HG02678 (cell line): ENCODE data around the gene CFAP221.
A peak's percentile ranks its signal among the peaks of the same experiment; 100 is the strongest.

ENCODE experiments used
- ATAC-seq: cut with Tn5 transposase; IDR thresholded peaks from one replicate; pipeline ENCODE4 v1.9.1; 2021; ENCODE audit warnings: mild to moderate bottlenecking, moderate library complexity; ENCODE audit not compliant: unreplicated experiment

CFAP221 gene

GRCh38 chr2:119694845-119695521 lies 150.7 kb downstream of the CFAP221 start:
- no peak for ATAC-seq

DNA sequence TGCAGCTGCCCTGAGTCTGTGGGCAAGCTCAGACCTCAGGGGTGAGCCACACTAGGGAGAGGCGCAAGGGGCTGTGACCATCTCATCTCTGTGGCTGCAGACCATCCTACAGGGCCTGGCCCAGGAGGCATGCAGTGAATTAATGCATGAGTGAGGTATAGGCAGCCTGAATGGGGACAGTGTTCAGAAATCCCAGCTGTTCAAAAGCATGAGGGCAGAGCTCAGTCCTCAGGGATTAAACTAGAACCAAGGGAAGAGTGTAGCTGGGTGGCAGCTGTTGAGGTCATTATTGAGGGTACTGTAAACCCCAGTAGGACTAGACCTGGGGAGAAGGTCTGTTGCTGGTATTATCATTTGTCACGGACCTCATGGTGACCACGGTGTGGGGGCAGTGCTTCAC lies 151.8 kb downstream of the CFAP221 start:
- no peak for ATAC-seq

DNA sequence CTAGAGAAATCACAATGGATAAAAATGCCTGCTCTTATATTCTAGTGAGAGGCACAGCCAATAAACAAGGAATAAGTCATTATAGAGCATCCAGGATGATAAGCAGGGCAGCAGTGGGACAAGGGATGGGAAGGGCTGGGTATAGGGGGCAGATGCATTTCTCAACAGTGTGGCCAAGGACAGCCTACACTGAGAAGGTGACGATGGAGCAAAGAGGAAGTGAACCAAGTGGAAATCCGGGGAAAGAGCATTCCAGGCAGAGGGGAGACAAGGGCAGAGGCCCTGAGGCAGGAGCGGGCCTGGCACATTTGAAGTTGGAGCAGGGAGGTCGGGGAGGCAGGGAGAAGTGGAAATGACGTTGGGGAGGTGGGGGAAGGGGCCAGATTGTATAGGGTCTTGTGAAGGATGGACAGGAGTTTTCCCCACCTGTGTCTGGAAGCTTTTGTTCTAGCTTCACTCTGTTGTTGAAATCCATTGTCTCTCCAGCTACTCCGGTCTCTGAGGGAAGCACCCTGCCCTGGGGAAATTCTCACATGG lies 152.3 kb downstream of the CFAP221 start:
- no peak for ATAC-seq

DNA sequence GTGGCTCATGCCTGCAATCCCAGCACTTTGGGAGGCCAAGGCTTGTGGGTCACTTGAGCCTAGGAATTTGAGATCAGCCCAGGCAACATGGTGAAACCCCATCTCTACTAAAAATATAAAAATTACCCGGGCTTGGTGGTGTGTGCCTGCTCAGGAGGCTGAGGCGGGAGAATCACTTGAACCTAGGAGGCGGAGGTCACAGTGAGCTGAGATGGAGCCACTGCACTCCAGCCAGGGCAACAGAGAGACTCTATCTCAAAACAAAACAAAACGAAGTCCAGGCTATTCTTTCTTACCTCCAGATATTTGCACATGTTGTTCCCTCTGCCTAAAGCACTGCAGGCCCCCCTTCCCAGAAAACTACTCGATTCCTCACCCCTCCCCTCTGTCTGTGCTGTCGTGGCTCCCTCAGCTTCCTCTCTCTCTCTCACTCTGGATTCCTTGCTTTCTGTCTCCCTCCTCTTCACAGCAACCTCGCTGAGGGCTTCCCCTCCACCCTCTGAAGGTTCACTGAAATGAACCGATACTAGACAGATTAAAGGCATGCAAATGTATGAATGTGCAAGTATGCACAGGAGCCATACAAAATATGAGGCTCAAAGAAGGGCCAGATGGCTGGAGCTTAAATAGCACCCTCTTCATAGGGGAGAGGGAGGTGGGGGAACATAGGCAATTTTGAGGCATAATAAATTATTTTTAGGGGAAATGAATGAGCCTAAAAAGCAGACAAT lies 153.2 kb downstream of the CFAP221 start:
- peak; percentile 95 for ATAC-seq

DNA sequence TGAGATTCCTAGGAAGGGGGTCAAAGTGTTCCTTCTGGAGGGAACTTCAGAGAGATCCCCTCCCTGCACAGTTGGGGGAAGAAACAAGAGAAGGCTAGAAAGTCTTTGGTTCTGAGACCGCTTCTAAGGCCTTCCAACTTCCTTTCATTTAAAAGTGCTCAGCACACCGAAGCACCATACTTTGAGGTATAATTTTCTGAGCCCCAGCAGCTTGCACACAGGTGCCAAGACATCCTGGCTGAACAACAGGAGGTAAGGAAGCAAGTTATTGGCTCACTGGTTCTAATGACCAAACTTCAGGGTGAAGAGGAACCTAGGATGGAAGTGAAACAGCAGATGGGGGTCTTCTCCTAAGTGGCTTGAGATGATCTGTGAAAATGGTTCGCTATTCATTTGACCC lies 154.0 kb downstream of the CFAP221 start:
- ATAC-seq: no peak

DNA sequence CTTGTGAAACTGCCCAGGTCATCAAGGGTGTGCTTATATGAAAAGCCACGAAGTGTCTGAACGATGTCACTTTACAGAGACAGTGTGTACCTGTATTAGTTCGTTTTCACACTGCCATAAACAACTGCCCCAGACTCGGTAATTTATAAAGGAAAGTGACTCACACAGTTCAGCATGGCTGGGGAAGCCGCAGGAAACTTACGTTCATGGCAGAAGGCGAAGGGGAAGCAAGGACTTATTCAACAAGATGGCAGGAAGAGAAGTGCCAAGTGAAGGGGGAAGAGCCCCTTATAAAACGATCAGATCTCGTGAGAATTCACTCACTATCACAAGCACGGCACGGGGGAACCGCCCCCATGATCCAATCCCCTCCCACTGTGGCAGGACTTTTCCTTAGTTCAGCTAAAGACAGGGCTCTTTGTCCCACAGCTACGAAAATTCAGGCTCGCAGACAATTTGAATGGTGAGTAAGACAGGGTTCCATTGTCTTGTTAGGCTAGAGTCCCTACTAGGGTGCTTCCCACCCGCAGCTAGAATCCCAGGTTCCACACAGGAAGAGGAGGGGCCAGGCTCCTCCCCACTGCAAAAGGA lies 154.9 kb downstream of the CFAP221 start:
- no peak for ATAC-seq

DNA sequence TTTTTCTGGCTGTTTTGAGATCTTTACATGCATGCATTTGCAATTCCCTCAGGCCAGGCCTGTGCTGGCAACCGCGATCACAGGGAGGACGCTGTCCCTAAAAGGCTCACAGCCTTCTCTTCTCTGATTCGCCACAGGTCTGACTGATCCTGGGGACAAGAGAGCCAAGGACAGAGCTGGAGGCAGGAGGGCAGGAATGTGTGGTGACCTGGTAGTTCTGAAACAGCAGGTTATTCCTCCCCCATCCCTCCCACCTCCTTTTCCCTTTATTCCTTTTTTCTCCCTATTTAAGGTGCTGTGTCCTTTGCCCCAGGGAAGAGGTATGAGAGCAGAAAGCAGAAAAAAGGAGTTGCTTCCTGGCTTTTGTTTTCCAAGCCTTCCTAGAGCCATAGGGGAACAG lies 156.6 kb downstream of the CFAP221 start:
- no peak for ATAC-seq

DNA sequence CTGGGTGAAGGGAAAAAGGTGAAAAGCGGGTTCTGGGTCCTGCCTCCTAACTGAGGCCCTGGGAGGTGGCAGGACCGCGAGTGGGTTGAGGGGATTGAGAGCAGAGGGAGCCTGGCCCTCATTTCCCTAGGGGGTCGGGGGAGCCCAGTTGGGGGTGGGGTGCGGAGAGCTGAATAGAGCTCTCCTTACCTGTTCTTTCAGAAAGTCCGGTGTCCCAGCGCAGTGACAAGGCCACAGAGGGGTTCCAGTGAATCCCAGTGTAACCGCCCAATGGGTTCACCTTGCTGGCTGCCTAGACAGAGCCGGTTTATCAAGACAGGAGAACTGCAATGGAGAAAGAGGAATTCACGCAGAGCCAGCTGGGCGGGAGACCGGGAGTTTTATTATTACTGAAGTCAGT lies 157.1 kb downstream of the CFAP221 start:
- no peak for ATAC-seq

DNA sequence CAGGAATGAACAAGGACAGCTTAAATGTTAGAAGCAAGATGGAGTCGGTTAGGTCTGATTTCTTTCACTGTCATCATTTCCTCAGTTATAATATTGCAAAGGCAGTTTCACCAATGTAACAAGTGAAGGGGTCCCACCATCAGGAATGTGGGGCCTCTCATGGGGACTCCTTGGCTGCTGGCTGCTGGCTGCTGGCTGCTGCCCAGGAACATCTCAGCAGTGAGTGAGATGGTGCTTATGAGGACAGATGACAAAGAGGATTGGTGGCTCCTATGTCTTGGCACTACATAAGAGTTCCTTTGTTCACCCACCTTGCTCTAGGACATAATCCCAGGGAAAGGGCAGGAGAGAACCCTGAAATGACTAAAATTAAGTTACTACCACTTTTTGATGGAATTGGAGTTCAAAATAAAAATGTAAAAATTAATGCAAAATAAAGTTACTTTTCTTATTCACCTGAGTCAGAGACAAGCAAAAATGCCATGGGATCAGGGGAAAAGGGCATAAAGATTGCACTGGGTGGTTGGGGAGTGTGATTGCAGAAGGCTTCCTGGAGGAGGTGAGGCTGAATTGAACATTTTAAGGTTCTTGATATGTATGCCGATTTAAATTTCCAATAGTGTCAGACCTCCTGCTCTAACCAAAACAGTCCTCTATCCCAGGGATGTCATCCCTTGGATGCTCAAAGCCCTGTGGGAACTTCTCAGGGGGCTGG lies 158.1 kb downstream of the CFAP221 start:
- ATAC-seq: no peak

DNA sequence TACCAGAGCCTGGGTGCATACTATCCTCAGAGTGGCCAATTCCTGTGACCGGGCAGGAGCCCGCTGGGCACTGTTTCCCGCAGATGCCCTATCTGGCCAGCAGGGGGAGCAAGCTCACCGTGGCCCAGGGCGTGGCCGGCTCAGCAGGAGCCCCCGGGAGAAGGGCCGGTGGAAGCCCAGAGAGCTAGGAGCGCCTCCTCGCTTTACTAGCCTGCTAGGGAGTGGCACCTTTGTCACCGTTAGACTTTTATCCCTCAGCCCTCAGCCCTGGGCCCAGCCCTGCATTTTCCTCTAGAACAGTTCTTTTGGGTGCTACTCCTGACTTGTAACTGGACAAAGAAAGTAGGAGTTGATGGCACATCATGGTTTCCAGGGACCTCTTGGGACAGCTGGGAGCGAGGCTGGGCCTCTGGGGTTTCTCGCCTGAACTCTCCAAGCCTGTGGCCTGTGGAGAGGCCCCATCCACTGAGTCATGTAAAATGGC lies 158.7 kb downstream of the CFAP221 start:
- peak; percentile 81 for ATAC-seq

DNA sequence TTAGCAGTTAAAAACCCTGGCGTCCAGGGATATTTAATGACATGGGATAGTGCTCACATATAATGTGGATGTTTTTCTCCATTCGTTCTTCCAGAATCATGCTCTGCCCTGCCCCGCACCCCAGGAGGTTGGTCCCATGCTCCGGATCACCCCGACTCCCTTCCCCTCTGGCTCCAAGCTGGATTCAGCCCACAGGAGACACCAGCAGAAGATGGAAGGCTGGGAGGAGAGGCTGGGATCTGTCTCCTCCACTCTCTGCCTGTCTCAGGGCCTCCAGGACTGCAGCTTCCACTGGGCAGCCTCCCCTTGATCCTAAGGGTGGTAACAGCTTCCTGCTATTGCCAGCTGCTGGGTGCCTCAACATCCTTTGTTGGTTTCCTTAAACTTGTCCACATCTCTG lies 159.3 kb downstream of the CFAP221 start:
- ATAC-seq: no peak

DNA sequence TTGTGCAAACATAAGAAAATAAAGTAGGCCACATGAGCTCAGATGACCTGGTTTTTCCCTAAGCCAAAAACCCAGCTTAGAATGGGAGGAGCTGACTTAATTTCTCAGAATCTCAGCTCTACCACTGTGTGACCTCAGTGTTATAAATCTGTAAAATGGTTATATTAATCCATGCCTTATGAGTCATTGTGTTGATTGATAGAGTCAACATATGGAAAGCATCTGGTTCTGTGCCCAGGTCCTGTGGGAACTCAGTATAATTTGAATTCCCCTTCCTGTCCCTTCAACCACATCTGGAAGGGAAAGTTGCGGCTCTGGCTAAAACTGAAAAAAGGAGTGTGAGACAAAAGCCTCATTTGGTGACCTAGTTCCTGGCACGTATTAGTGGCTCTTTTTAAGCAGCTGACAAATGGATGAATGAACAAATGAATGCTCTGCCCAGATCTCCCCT lies 160.4 kb downstream of the CFAP221 start:
- ATAC-seq: no peak

- ATAC-seq: no peak
These were observed 162.0 kb downstream of the CFAP221 start for GRCh38 chr2:119706221-119706620.
